GM23248 (cell line): ENCODE results near the gene NBPF3.

ENCODE experiments used
- EZH2 ChIP-seq: fragments of 200-600 bp; sonication (generic); IDR thresholded peaks from 2 replicates; pipeline ENCODE4 v1.6.1; 2018; ENCODE audit warnings: antibody characterized with exemption, mild to moderate bottlenecking; ENCODE audit not compliant: insufficient read depth, poor library complexity, severe bottlenecking
- EZH2phosphoT487 ChIP-seq: fragments of 200-600 bp; sonication (generic); IDR thresholded peaks from 2 replicates; pipeline ENCODE4 v1.6.1; 2018; ENCODE audit warnings: antibody characterized with exemption, moderate library complexity, mild to moderate bottlenecking, low read depth; ENCODE audit not compliant: insufficient read depth

DNA sequence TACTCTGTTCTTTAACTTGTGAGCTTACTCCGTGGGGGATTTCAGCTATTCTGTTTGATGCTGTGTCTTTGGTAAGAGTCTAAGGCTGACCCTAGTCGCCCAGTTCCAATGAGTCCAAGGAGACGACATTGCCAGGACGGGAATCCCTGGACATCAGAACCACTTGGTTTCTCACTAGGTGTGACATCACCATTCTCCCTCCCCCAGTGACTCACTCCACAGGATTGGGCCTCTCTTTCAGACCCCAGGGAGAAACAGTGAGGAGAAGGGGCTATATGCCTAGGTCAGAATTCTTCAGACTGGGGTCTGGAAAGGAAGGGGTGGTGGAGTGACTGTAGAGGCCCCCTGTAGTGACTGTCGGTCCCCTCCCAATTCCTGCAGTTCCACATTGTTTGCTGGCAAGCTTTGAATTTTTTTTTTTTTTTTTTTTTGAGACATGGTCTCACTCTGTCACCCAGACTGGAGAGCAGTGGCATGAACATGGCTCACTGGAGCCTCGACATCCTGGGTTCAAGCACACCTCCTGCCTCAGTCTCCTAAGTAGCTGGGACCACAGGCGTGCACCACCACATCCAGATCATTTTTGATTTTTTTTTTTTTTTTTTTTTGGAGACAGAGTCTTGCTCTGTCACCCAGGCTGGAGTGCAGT lies 90.6 kb downstream of the NBPF3 start:
- TF ChIP-seq EZH2phosphoT487 (no peak), EZH2 (no peak)
